Heart right ventricle (tissue), 16 donors: ENCODE data around the gene UBQLN3. TPM values are rescaled to one million over a fixed set of nuclear protein-coding genes. Genes with fewer than 3 reads are reported as not detected.

Experiments used
- ATAC-seq, 8 donors: fragments of 200-7000 bp; cut with Tn5 transposase; one replicate each; pipeline ENCODE4 v1.9.1; 2020; ENCODE audit warnings: mild to moderate bottlenecking in 8 of 8, moderate library complexity in 8 of 8, moderate number of reproducible peaks in 1 of 8
- DNase-seq, 2 donors: peaks; one replicate each; pipeline ENCODE4 v3.0.0-alpha.2; 2020
- H3K27ac ChIP-seq, 10 donors: fragments of 200-600 bp; sonication (generic) in 2 of 10; one replicate each; pipeline versions ENCODE4 v1.5.0 to v1.8.0; 2020 to 2022; ENCODE audit warnings: mild to moderate bottlenecking in 3 of 10
- H3K27me3 ChIP-seq, 7 donors: fragments of 200-600 bp; one replicate each; pipeline ENCODE4 v1.8.0; 2021 to 2022; ENCODE audit warnings: mild to moderate bottlenecking in 2 of 7
- H3K36me3 ChIP-seq, 9 donors: fragments of 200-600 bp; sonication (generic) in 1 of 9; one replicate each; pipeline versions ENCODE4 v1.5.0 to v1.8.0; 2020 to 2022; ENCODE audit warnings: mild to moderate bottlenecking in 2 of 9
- H3K4me1 ChIP-seq, 9 donors: fragments of 200-600 bp; sonication (generic) in 1 of 9; one replicate each; pipeline versions ENCODE4 v1.5.0 to v1.8.0; 2020 to 2022; ENCODE audit warnings: mild to moderate bottlenecking in 4 of 9
- H3K4me3 ChIP-seq, 10 donors: fragments of 200-600 bp; sonication (generic) in 2 of 10; one replicate each; pipeline versions ENCODE4 v1.5.0 to v1.8.0; 2020 to 2022; ENCODE audit warnings: mild to moderate bottlenecking in 7 of 10, moderate library complexity in 2 of 10
- H3K9me3 ChIP-seq, 11 donors: fragments of 200-600 bp in 10 of 11; sonication (generic) in 2 of 11; one replicate each; pipeline versions ENCODE4 v1.5.0 to v1.8.0; 2013 to 2022; ENCODE audit warnings: mild to moderate bottlenecking in 2 of 11, control low read depth in 1 of 11, moderate library complexity in 1 of 11
- WGBS, 2 donors: extraction: QIAGEN DNeasy Blood & Tissue Kit; methylation state at CpG; one replicate each; pipeline ENCODE4 v1.1.7; 2013; ENCODE audit warnings: inconsistent platforms in 1 of 2; 5-methylcytosine and 5-hydroxymethylcytosine counted together
- intact Hi-C, 10 donors: fragments of 100-400 bp; cut with DNase I; formaldehyde crosslinking; loops; one replicate each; pipeline versions ENCODE4 v1.11.1 to v1.14.2; 2022
- polyA plus RNA-seq, 2 donors: library from polyadenylated mRNA; stranded (reverse); fragments of 200-250 nt; gene quantifications; one replicate each; pipeline ENCODE4 v1.2.3, GENCODE V29; 2013
- total RNA-seq, 10 donors: library from RNA; stranded (reverse); fragmentation: NEBNext Ultra II Directional in 3 of 10; extraction: Animal tissue kit (Norgen Biotek cat#: 25700) in 3 of 10; gene quantifications; one replicate each; pipeline versions ENCODE4 v1.2.1 to v1.2.4, GENCODE V29; 2021 to 2023
- TF ChIP-seq, protein P1 (sequence below), 9 donors: fragments of 200-600 bp; sonication (generic) in 2 of 9; IDR thresholded peaks; one replicate each; pipeline versions ENCODE4 v1.5.0 to v1.8.0; 2021 to 2022; ENCODE audit warnings: antibody characterized with exemption in 9 of 9, mild to moderate bottlenecking in 5 of 9, moderate library complexity in 1 of 9
- donor health status: Arrhythmogenic right ventricular cardiomyopathy.
- donor health status: ischemic (EF 13 %, LVEDD 7.1; RV severe dilation, severe dysfunction).
- donor health status: healthy with polysubstance abuse.
- donor health status: DM: no; HTN: yes; CAD: no.
- donor health status: DM: no; HTN: no; CAD: no.
- donor health status: ischemic (EF 25% LVEDD 6.9; RV normal size, moderate dysfunction).
- donor health status: ischemic (EF 25% LVEDD 5.7; RV mildly dilated, moderate dysfunction).
- donor health status: healthy.
- donor health status: DM: yes; HTN: yes; CAD: no.
- donor health status: Ischemic cardiomyopathy.
- donor health status: ischemic (EF 35%, LVEDD 5.7; RV mildly dilated, moderate dysfunction).
- donor health status: nonischemic (EF 11% LVEDD 7.7; RV severe dilation, severe dysfunction).
- donor health status: DM: yes; HTN: yes; CAD: no.
- donor health status: PGD.
- donor health status: ischemic (EF 29% LVEDD 5.4; RV normal size, mild dysfunction).
- donor health status: nonischemic (EF 23%, LVEDD 6.1; RV moderate dilation, normal function).

UBQLN3 gene
- total and polyA plus RNA-seq, 12 donors, result 0.20 to 0.32 (median 0.24) TPM; not detected in 9

GRCh38 chr11:5550440-5551095, 40.8 kb upstream of the UBQLN3 start:
- Histone ChIP-seq H3K27ac (no peak overlapping the region), H3K27me3 (no peaks in the 10 kb centered on the region), H3K9me3 (no peaks in the 10 kb centered on the region), H3K36me3 (no peaks in the 10 kb centered on the region), H3K4me3 (no peak overlapping the region), H3K4me1 (no peaks in the 10 kb centered on the region)
- intact Hi-C loops, result loop anchor here in 2 of 10 donors (5.0 to 10.0 kb wide), 2 partner anchors 73 to 76 kb away; no protein-coding TSS in a partner anchor
- TF ChIP-seq, protein P1, sequence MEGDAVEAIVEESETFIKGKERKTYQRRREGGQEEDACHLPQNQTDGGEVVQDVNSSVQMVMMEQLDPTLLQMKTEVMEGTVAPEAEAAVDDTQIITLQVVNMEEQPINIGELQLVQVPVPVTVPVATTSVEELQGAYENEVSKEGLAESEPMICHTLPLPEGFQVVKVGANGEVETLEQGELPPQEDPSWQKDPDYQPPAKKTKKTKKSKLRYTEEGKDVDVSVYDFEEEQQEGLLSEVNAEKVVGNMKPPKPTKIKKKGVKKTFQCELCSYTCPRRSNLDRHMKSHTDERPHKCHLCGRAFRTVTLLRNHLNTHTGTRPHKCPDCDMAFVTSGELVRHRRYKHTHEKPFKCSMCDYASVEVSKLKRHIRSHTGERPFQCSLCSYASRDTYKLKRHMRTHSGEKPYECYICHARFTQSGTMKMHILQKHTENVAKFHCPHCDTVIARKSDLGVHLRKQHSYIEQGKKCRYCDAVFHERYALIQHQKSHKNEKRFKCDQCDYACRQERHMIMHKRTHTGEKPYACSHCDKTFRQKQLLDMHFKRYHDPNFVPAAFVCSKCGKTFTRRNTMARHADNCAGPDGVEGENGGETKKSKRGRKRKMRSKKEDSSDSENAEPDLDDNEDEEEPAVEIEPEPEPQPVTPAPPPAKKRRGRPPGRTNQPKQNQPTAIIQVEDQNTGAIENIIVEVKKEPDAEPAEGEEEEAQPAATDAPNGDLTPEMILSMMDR (IDR thresholded peaks at IDR 0.05), result no peak
- ATAC-seq (no peak), DNase-seq (no peak)
- 67 to 71% methylated on average over 5 of the region's 5 CpGs for WGBS, 2 donors

- no peak within 1 kb of the TSS for H3K4me3 ChIP-seq
- no peaks in the 10 kb centered on the region for H3K4me1 ChIP-seq
- H3K36me3 ChIP-seq, result no peaks in the 10 kb centered on the region
- no peak within 1 kb of the TSS for H3K27ac ChIP-seq
- ATAC-seq, result no peak
- intact Hi-C loops, result no loop called here
- TF ChIP-seq, protein P1 (IDR thresholded peaks at IDR 0.05), result no peak
- 38 to 50% methylated on average over 1 of the region's 1 CpG for WGBS, 2 donors
- no peak for DNase-seq
- H3K9me3 ChIP-seq, result no peaks in the 10 kb centered on the region
- no peaks in the 10 kb centered on the region for H3K27me3 ChIP-seq
These were observed 38.7 kb upstream of the UBQLN3 start, which contains the start of gene OR52H1 for GRCh38 chr11:5548440-5548839. OR52H1 (minus strand) TSS chr11:5548540; CDS start chr11:5545505, 3,035 bp downstream.

GRCh38 chr11:5547982-5548381, 38.2 kb upstream of the UBQLN3 start:
- Histone ChIP-seq H3K9me3 (no peaks in the 10 kb centered on the region), H3K36me3 (no peaks in the 10 kb centered on the region), H3K4me1 (no peaks in the 10 kb centered on the region), H3K4me3 (no peak overlapping the region), H3K27ac (no peak overlapping the region), H3K27me3 (no peaks in the 10 kb centered on the region)
- no peak for DNase-seq
- intact Hi-C loops, result no loop called here
- no peak for ATAC-seq
- TF ChIP-seq, protein P1 (IDR thresholded peaks at IDR 0.05), result no peak
- WGBS, 2 donors, result 99 to 100% methylated on average over 1 of the region's 1 CpG

- ATAC-seq (no peak), DNase-seq (no peak)
- no peaks in the 10 kb centered on the region for H3K4me1 ChIP-seq
- H3K9me3 ChIP-seq, result no peaks in the 10 kb centered on the region
- no peak overlapping the region for H3K27ac ChIP-seq
- intact Hi-C loops, result no loop called here
- no peaks in the 10 kb centered on the region for H3K27me3 ChIP-seq
- WGBS, 2 donors, result 79 to 86% methylated on average over 3 of the region's 3 CpGs
- TF ChIP-seq, protein P1 (IDR thresholded peaks at IDR 0.05), result no peak
- H3K4me3 ChIP-seq, result no peak overlapping the region
- H3K36me3 ChIP-seq, result no peaks in the 10 kb centered on the region
These were observed 36.7 kb upstream of the UBQLN3 start for GRCh38 chr11:5546457-5546856.
